ENCODE data around the gene ELMO2.

Gene ELMO2

DNA sequence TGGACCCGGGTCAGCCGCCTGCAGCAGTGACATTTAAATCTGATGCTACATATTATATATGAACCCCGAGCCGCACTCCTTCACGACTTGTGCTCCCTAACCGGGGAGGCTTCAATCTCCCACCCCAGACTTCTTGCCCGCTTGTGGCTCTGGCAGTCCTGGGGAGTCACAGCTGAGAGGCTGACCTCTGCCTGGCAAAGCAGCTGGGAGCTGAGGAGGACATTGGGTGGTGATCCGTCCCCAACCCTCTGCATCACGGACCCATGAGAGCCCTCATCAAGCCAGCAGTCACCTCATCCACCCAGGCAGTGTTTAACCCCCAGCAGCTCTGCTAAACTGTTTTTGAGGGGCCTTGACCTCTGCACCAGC lies 64.4 kb downstream of the ELMO2 start:
- Histone ChIP-seq H4K8ac (ENCODE audit: low read length) (no peak overlapping the region), H2BK15ac (ENCODE audit: low read depth, poor library complexity, severe bottlenecking) (no peak overlapping the region), H2BK120ac (ENCODE audit: low read depth, low read length) (no peak overlapping the region), H3K36me3 (ENCODE audit: control insufficient read depth in 1 of 2, insufficient read depth in 2 of 2, low read depth in 1 of 2, low read length in 2 of 2) (no peaks in the 10 kb centered on the region), H3K4me3 (ENCODE audit: insufficient read depth in 1 of 2, low read depth in 1 of 2, low read length in 2 of 2) (no peak overlapping the region), H3K4me1 (ENCODE audit: control insufficient read depth, insufficient read depth, low read depth, low read length) (peaks cover 2% of the 10 kb centered on the region), H3K27me3 (ENCODE audit: control insufficient read depth in 1 of 2, insufficient read depth in 1 of 2, low read length in 2 of 2) (peaks cover 59 to 68% of the 10 kb centered on the region in 2 experiments), H3K9me3 (ENCODE audit: control insufficient read depth, low read length) (no peaks in the 10 kb centered on the region), H3K4ac (ENCODE audit: low read depth in 1 of 2, low read length in 2 of 2) (no peak overlapping the region), H3K14ac (ENCODE audit: low read length in 2 of 2) (no peak overlapping the region), H3K4me2 (ENCODE audit: low read length, poor library complexity, severe bottlenecking) (no peak overlapping the region), H2AK5ac (ENCODE audit: low read length, severe bottlenecking) (no peak overlapping the region), H3K79me1 (replicated peaks; ENCODE audit: low read length, poor library complexity, severe bottlenecking) (no peaks in the 10 kb centered on the region), H3K27ac (ENCODE audit: low read length, poor library complexity, severe bottlenecking) (no peak overlapping the region), H2BK5ac (ENCODE audit: low read depth, low read length, poor library complexity, severe bottlenecking) (no peak overlapping the region), H3K23ac (ENCODE audit: low read length in 2 of 2) (peak overlapping the region in 1 of 2 experiments; percentile 64), H4K91ac (ENCODE audit: low read length) (no peak overlapping the region), H2AFZ (ENCODE audit: low read depth, low read length) (no peak overlapping the region), H2BK12ac (ENCODE audit: low read length in 2 of 2) (no peak overlapping the region), H3K18ac (ENCODE audit: low read depth in 1 of 2, low read length in 2 of 2) (no peak overlapping the region), H3K9ac (ENCODE audit: low read length) (no peak overlapping the region)
- DNase-seq, result no peak
- 88% methylated on average over 9 of the region's 9 CpGs for WGBS

DNA sequence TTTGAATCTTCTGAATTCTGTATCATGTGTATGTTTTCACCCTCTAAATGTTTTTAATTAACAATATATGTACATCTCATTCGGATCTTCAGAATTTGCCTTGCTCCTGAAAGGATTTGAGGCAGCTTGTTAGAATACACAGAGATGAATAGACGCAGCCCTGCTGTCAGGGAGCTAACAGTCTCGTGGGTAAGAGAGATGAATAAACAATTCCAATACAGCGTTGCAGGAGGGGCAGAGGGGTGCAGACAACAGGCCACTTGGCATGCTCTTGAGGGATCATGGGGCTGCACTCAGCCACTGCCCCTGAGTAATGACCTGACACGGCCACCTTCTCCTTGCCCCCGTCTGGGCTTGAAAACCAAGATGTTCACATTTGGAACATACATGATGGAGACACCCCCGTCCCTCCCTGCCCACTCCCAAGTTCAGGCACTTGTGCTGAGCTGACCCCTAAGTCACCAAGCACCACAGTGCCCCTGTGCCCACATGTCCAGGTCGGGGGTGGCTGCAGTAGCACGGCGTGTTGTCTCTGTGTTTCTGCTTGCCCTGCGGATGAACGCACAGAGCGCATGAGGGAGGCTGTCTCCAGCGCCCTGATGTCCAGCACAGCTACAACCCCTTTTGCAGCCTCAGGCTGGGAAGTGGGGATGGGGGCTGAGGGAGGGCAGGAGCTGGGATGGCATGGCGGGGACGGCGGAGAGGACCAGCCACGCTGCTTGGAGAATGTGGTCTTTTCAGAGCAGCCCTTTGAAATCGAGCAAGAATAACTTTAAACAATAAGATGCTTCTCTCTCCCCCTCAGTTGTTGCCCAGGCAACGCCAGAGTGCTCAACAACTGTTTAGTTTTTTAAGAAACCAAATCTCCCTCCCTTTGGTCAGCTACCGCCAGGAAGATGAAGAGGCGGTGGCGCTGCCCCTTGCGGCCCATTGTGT lies 65.1 kb downstream of the ELMO2 start:
- no peak for DNase-seq
- Histone ChIP-seq H4K91ac (ENCODE audit: low read length) (no peak overlapping the region), H3K4ac (ENCODE audit: low read depth in 1 of 2, low read length in 2 of 2) (no peak overlapping the region), H3K79me1 (replicated peaks; ENCODE audit: low read length, poor library complexity, severe bottlenecking) (no peaks in the 10 kb centered on the region), H2BK15ac (ENCODE audit: low read depth, poor library complexity, severe bottlenecking) (no peak overlapping the region), H3K4me3 (ENCODE audit: insufficient read depth in 1 of 2, low read depth in 1 of 2, low read length in 2 of 2) (no peak overlapping the region), H3K9me3 (ENCODE audit: control insufficient read depth, low read length) (no peaks in the 10 kb centered on the region), H3K27ac (ENCODE audit: low read length, poor library complexity, severe bottlenecking) (no peak overlapping the region), H3K9ac (ENCODE audit: low read length) (no peak overlapping the region), H2AFZ (ENCODE audit: low read depth, low read length) (no peak overlapping the region), H3K27me3 (ENCODE audit: control insufficient read depth in 1 of 2, insufficient read depth in 1 of 2, low read length in 2 of 2) (peaks cover 65 to 75% of the 10 kb centered on the region in 2 experiments), H3K23ac (ENCODE audit: low read length in 2 of 2) (peak overlapping the region in 1 of 2 experiments; percentile 9), H3K4me2 (ENCODE audit: low read length, poor library complexity, severe bottlenecking) (no peak overlapping the region), H3K36me3 (ENCODE audit: control insufficient read depth in 1 of 2, insufficient read depth in 2 of 2, low read depth in 1 of 2, low read length in 2 of 2) (no peaks in the 10 kb centered on the region), H3K4me1 (ENCODE audit: control insufficient read depth, insufficient read depth, low read depth, low read length) (peaks cover 2% of the 10 kb centered on the region), H4K8ac (ENCODE audit: low read length) (no peak overlapping the region), H2BK12ac (ENCODE audit: low read length in 2 of 2) (no peak overlapping the region), H2BK5ac (ENCODE audit: low read depth, low read length, poor library complexity, severe bottlenecking) (no peak overlapping the region), H2BK120ac (ENCODE audit: low read depth, low read length) (no peak overlapping the region), H3K18ac (ENCODE audit: low read depth in 1 of 2, low read length in 2 of 2) (no peak overlapping the region), H2AK5ac (ENCODE audit: low read length, severe bottlenecking) (no peak overlapping the region), H3K14ac (ENCODE audit: low read length in 2 of 2) (peak overlapping the region in 1 of 2 experiments; percentile 68)
- 82% methylated on average over 23 of the region's 24 CpGs for WGBS

DNA sequence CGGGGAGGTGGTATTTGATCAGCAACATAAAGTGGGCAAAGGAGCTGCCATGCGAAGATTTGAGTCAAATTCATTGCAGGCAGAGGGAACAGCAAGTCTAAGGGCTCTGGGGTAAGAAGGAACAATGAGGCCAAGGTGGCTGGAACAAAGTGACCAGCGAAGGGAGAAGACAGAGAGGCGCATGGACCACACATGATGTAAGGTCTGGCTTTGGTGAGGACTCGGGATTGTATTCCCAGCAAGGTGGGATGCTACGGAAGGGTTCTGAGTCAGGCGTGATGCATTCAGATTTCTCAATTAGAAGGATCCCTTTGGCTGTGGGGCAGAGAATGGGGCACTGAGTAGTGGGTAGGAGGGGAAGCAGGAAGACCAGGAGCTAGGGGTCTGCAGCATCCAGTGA lies 67.4 kb downstream of the ELMO2 start:
- Histone ChIP-seq H2BK12ac (ENCODE audit: low read length in 2 of 2) (no peak overlapping the region), H3K4me3 (ENCODE audit: insufficient read depth in 1 of 2, low read depth in 1 of 2, low read length in 2 of 2) (no peak overlapping the region), H2BK5ac (ENCODE audit: low read depth, low read length, poor library complexity, severe bottlenecking) (no peak overlapping the region), H2BK120ac (ENCODE audit: low read depth, low read length) (no peak overlapping the region), H3K9me3 (ENCODE audit: control insufficient read depth, low read length) (no peaks in the 10 kb centered on the region), H3K18ac (ENCODE audit: low read depth in 1 of 2, low read length in 2 of 2) (no peak overlapping the region), H3K23ac (ENCODE audit: low read length in 2 of 2) (no peak overlapping the region), H4K91ac (ENCODE audit: low read length) (no peak overlapping the region), H3K4me2 (ENCODE audit: low read length, poor library complexity, severe bottlenecking) (no peak overlapping the region), H3K79me1 (replicated peaks; ENCODE audit: low read length, poor library complexity, severe bottlenecking) (no peaks in the 10 kb centered on the region), H3K36me3 (ENCODE audit: control insufficient read depth in 1 of 2, insufficient read depth in 2 of 2, low read depth in 1 of 2, low read length in 2 of 2) (no peaks in the 10 kb centered on the region), H3K27me3 (ENCODE audit: control insufficient read depth in 1 of 2, insufficient read depth in 1 of 2, low read length in 2 of 2) (peaks cover 75 to 90% of the 10 kb centered on the region in 2 experiments), H3K27ac (ENCODE audit: low read length, poor library complexity, severe bottlenecking) (no peak overlapping the region), H3K4me1 (ENCODE audit: control insufficient read depth, insufficient read depth, low read depth, low read length) (peaks cover 2% of the 10 kb centered on the region), H3K9ac (ENCODE audit: low read length) (no peak overlapping the region), H2AFZ (ENCODE audit: low read depth, low read length) (no peak overlapping the region), H3K4ac (ENCODE audit: low read depth in 1 of 2, low read length in 2 of 2) (no peak overlapping the region), H3K14ac (ENCODE audit: low read length in 2 of 2) (no peak overlapping the region), H4K8ac (ENCODE audit: low read length) (no peak overlapping the region), H2BK15ac (ENCODE audit: low read depth, poor library complexity, severe bottlenecking) (no peak overlapping the region), H2AK5ac (ENCODE audit: low read length, severe bottlenecking) (no peak overlapping the region)
- 89% methylated on average over 7 of the region's 7 CpGs for WGBS
- DNase-seq, result no peak

DNA sequence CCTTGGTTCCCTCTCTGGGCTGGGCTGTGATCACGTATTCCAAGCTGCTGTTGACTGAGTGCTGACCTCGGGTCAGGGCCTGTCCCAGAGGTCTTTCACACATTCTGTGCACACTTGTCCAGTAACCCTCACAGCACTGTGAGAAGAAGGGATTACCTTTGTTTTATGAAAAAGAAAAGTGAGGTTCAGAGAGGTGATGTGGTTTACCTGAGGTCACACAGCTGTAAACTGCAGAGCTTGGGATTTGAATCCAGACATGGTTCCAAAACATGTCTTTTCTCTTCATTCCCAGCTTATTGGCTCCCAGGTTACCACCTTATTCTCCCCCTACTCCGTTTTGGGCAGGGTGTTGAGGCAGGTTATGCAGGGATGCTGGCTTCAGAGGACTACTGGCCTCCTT lies 69.7 kb downstream of the ELMO2 start:
- H3K27me3 ChIP-seq (ENCODE audit: control insufficient read depth in 1 of 2, insufficient read depth in 1 of 2, low read length in 2 of 2), result peaks cover 71 to 91% of the 10 kb centered on the region in 2 experiments
- peaks cover 2% of the 10 kb centered on the region for H3K4me1 ChIP-seq (ENCODE audit: control insufficient read depth, insufficient read depth, low read depth, low read length)
- no peak overlapping the region for H2BK120ac ChIP-seq (ENCODE audit: low read depth, low read length)
- no peak overlapping the region for H4K91ac ChIP-seq (ENCODE audit: low read length)
- H2AK5ac ChIP-seq (ENCODE audit: low read length, severe bottlenecking), result no peak overlapping the region
- H3K36me3 ChIP-seq (ENCODE audit: control insufficient read depth in 1 of 2, insufficient read depth in 2 of 2, low read depth in 1 of 2, low read length in 2 of 2), result no peaks in the 10 kb centered on the region
- H3K14ac ChIP-seq (ENCODE audit: low read length in 2 of 2), result no peak overlapping the region
- H3K9ac ChIP-seq (ENCODE audit: low read length), result no peak overlapping the region
- H3K9me3 ChIP-seq (ENCODE audit: control insufficient read depth, low read length), result no peaks in the 10 kb centered on the region
- H2AFZ ChIP-seq (ENCODE audit: low read depth, low read length), result no peak overlapping the region
- H4K8ac ChIP-seq (ENCODE audit: low read length), result no peak overlapping the region
- no peak overlapping the region for H2BK15ac ChIP-seq (ENCODE audit: low read depth, poor library complexity, severe bottlenecking)
- H3K18ac ChIP-seq (ENCODE audit: low read depth in 1 of 2, low read length in 2 of 2), result no peak overlapping the region
- H3K4me3 ChIP-seq (ENCODE audit: insufficient read depth in 1 of 2, low read depth in 1 of 2, low read length in 2 of 2), result no peak overlapping the region
- H3K27ac ChIP-seq (ENCODE audit: low read length, poor library complexity, severe bottlenecking), result no peak overlapping the region
- H3K4ac ChIP-seq (ENCODE audit: low read depth in 1 of 2, low read length in 2 of 2), result no peak overlapping the region
- no peaks in the 10 kb centered on the region for H3K79me1 ChIP-seq (replicated peaks; ENCODE audit: low read length, poor library complexity, severe bottlenecking)
- DNase-seq, result no peak
- H2BK12ac ChIP-seq (ENCODE audit: low read length in 2 of 2), result no peak overlapping the region
- 47% methylated on average over 3 of the region's 3 CpGs for WGBS
- no peak overlapping the region for H3K23ac ChIP-seq (ENCODE audit: low read length in 2 of 2)
- H2BK5ac ChIP-seq (ENCODE audit: low read depth, low read length, poor library complexity, severe bottlenecking), result no peak overlapping the region
- no peak overlapping the region for H3K4me2 ChIP-seq (ENCODE audit: low read length, poor library complexity, severe bottlenecking)
